Transverse colon (tissue), 4 donors: Measurements from ENCODE around the gene CARD16. TPM values are rescaled to one million over a fixed set of nuclear protein-coding genes. Genes with fewer than 3 reads are reported as not detected.
"Not testable (repeated sequence)": the region's sequence is repeated elsewhere in the genome, so short reads cannot be mapped to it uniquely, and the experiment has no call there.

Experiments
- DNase-seq: peaks from one replicate; pipeline ENCODE4 v3.0.0-alpha.2; 2019
- H3K27ac ChIP-seq, 4 donors: fragments of 200-600 bp; sonication (generic); 2 replicates each; pipeline ENCODE4 v1.5.1; 2016 to 2018; ENCODE audit warnings: inconsistent platforms in 4 of 4
- H3K27me3 ChIP-seq: fragments of 200-600 bp; sonication (generic); 2 replicates; pipeline ENCODE4 v1.5.1; 2017; ENCODE audit warnings: inconsistent platforms
- H3K36me3 ChIP-seq, 4 donors: fragments of 200-600 bp; sonication (generic); 2 replicates each; pipeline ENCODE4 v1.5.1; 2017 to 2019; ENCODE audit warnings: inconsistent platforms in 4 of 4
- H3K4me1 ChIP-seq, 4 donors: fragments of 200-600 bp; sonication (generic); 2 replicates each; pipeline ENCODE4 v1.5.1; 2017 to 2020; ENCODE audit warnings: inconsistent platforms in 4 of 4
- H3K4me3 ChIP-seq, 4 donors: fragments of 200-600 bp; sonication (generic); 1 replicate in 1 of 4; 2 replicates in 3 of 4; pipeline versions ENCODE4 v1.5.1 to v1.6.1; 2017 to 2019; ENCODE audit warnings: inconsistent platforms in 4 of 4
- H3K9me3 ChIP-seq, 2 donors: fragments of 200-600 bp; sonication (generic); 2 replicates each; pipeline ENCODE4 v1.5.1; 2017 to 2019; ENCODE audit warnings: inconsistent platforms in 2 of 2
- CTCF ChIP-seq, 5 experiments: fragments of 200-600 bp in 3 of 5; fragments of 450-650 bp in 2 of 5; sonication (generic) in 3 of 5; IDR thresholded peaks; 1 replicate in 2 of 5; 2 replicates in 3 of 5; pipeline ENCODE4 v1.5.1; 2016 to 2017; ENCODE audit warnings: antibody characterized with exemption in 5 of 5, inconsistent platforms in 3 of 5, mild to moderate bottlenecking in 2 of 5, moderate library complexity in 1 of 5
- EP300 ChIP-seq: sonication (generic); formaldehyde crosslinking; IDR thresholded peaks from one replicate; pipeline ENCODE4 v1.6.1; 2017; ENCODE audit warnings: antibody characterized with exemption, low read depth
- POLR2A ChIP-seq: fragments of 450-650 bp; IDR thresholded peaks from one replicate; pipeline ENCODE4 v1.6.1; 2016; ENCODE audit warnings: antibody characterized with exemption, mild to moderate bottlenecking, moderate library complexity
- POLR2AphosphoS5 ChIP-seq, 3 donors: sonication (generic); formaldehyde crosslinking; IDR thresholded peaks; one replicate each; pipeline ENCODE4 v1.6.1; 2016; ENCODE audit warnings: antibody characterized with exemption in 3 of 3
- WGBS, 2 donors: methylation state at CpG; one replicate each; pipeline ENCODE4 v1.1.5; 2018; ENCODE audit warnings: low coverage in 1 of 2; 5-methylcytosine and 5-hydroxymethylcytosine counted together
- in situ Hi-C, 4 donors: fragments of 200-750 bp; cut with MboI; loops; one replicate each; pipeline versions ENCODE4 v1.15.0 to v1.15.1; 2017; ENCODE audit warnings: low sequenced_read_pairs in 3 of 4, low pct_ligation_motif_present in 1 of 4, low pct_unique_long_range_greater_than_20kb in 1 of 4
- intact Hi-C: fragments of 100-400 bp; cut with DNase I; formaldehyde crosslinking; loops from one replicate; pipeline ENCODE4 v1.15.1; 2023; ENCODE audit warnings: low total_unique reads
- total RNA-seq, 4 donors: library from RNA; depleted of rRNA; stranded (reverse); fragments of >200 nt; gene quantifications; one replicate each; pipeline ENCODE4 v1.1.0, GENCODE V29; 2016

Gene CARD16
- total RNA-seq, 4 donors from 2014 or later = 8.0 to 34.0 (median 28.4) TPM; not detected in 1

GRCh38 chr11:105070306-105070705 is 25.2 kb upstream of the CARD16 start:
- in situ Hi-C loops = no loop called here
- Histone ChIP-seq H3K9me3 (no peaks in the 10 kb centered on the region), H3K4me1 (peaks cover 0 to 4% (median 0%) of the 10 kb centered on the region in 4 donors), H3K27me3 (no peaks in the 10 kb centered on the region), H3K4me3 (no peak overlapping the region), H3K36me3 (no peaks in the 10 kb centered on the region), H3K27ac (no peak overlapping the region)
- TF ChIP-seq POLR2A = no peak
- no peak for TF ChIP-seq POLR2AphosphoS5 (IDR thresholded peaks at IDR 0.05)
- TF ChIP-seq CTCF (IDR thresholded peaks at IDR 0.05) = no peak
- TF ChIP-seq EP300 = no peak
- WGBS, 2 donors = 69 to 84% methylated on average over 3 to 4 of the region's 4 CpGs
- no peak for DNase-seq
- intact Hi-C loops = no loop called here

DNA sequence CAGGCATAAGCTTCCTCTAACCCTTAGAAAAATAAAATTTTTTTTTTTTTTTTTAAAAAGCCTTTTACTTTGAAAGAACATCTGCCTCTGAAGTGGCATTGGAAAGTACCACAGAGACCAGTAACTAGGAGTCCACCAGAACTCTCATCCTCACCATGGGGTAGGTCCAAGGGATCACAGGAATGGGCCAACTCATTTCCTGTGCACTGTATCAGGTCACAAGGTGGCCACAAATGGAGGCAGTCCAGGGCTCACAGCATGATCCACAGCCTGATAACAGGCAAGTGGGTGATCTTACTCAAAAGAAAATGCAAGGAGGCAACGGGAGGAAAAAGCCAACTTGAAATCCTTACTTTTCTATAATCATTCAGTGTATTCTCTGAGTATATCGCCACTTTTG is 24.6 kb upstream of the CARD16 start:
- 38 to 100% methylated on average over 1 to 2 of the region's 2 CpGs for WGBS, 2 donors
- H3K36me3 ChIP-seq, H3K4me3 ChIP-seq, intact Hi-C loops, H3K27ac ChIP-seq, H3K9me3 ChIP-seq, in situ Hi-C loops, H3K4me1 ChIP-seq, DNase-seq, H3K27me3 ChIP-seq: not testable (repeated sequence)

GRCh38 chr11:105063245-105063941 is 18.3 kb upstream of the CARD16 start:
- DNase-seq, intact Hi-C loops, H3K27ac ChIP-seq, H3K9me3 ChIP-seq, H3K36me3 ChIP-seq, H3K4me3 ChIP-seq, in situ Hi-C loops, H3K27me3 ChIP-seq, H3K4me1 ChIP-seq: not testable (repeated sequence)
- 58 to 69% methylated on average over 8 to 9 of the region's 9 CpGs for WGBS, 2 donors

DNA sequence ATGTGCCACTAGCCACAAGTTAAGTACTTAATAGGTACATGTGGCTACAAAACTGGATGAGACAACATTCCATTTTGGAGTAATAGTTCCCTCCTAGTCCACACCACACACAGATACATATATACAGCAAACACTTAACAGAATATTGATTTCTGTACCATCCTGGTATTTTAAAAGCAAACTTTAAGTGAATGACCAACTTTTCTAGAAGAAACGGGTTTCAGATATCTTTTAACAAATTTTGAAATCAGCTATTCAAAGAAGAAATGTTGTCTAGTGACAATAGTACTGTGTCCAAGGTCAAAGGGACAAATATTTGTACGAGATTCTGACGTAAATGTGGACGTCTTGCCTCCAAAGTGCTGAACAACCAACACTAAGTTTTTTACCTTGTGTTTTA is 12.3 kb upstream of the CARD16 start:
- H3K4me3 ChIP-seq = no peak overlapping the region
- 64 to 68% methylated on average over 4 of the region's 4 CpGs for WGBS, 2 donors
- no peak for DNase-seq
- TF ChIP-seq POLR2AphosphoS5 (IDR thresholded peaks at IDR 0.05) (no peak), EP300 (no peak), CTCF (IDR thresholded peaks at IDR 0.05) (no peak), POLR2A (no peak)
- H3K9me3 ChIP-seq = no peaks in the 10 kb centered on the region
- H3K27me3 ChIP-seq = no peaks in the 10 kb centered on the region
- in situ Hi-C loops (no loop called here), intact Hi-C loops (no loop called here)
- H3K4me1 ChIP-seq = no peaks in the 10 kb centered on the region
- H3K36me3 ChIP-seq = no peaks in the 10 kb centered on the region
- no peak overlapping the region for H3K27ac ChIP-seq

DNA sequence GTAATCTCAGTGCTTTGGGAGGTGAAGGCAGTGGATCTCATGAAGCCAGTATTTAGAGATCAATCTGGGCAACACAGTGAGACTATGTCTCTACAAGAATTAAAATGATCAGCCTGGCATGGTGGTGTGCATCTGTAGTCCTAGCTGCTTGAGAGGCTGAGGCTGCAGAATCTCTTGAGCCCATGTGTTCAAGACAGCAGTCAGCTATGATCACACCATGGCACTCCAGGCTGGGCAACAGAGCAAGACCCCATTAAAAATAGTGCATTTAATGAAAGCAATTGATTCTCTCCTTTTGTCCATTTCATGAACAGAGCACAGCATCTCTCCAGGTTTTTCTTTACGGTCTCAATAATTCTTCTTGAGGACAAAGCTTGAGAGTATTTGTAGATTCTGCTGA is 11.3 kb upstream of the CARD16 start:
- TF ChIP-seq POLR2AphosphoS5 (IDR thresholded peaks at IDR 0.05) (no peak), EP300 (no peak), CTCF (IDR thresholded peaks at IDR 0.05) (no peak), POLR2A (no peak)
- in situ Hi-C loops = no loop called here
- intact Hi-C loops = no loop called here
- WGBS, 2 donors = 88 to 100% methylated on average over 1 of the region's 1 CpG
- H3K27me3 ChIP-seq = no peaks in the 10 kb centered on the region
- H3K9me3 ChIP-seq = no peaks in the 10 kb centered on the region
- no peaks in the 10 kb centered on the region for H3K4me1 ChIP-seq
- no peak overlapping the region for H3K27ac ChIP-seq
- no peak overlapping the region for H3K4me3 ChIP-seq
- H3K36me3 ChIP-seq = no peaks in the 10 kb centered on the region
- DNase-seq = no peak
